Brain microvascular endothelial cell (primary cell): Measurements from ENCODE around the gene MYT1.
"Not testable (repeated sequence)": the region's sequence is repeated elsewhere in the genome, so short reads cannot be mapped to it uniquely, and the experiment has no call there.

ENCODE experiments used
- DNase-seq: peaks from one replicate; pipeline ENCODE4 v3.0.0-alpha.2; 2020
- H3K27ac ChIP-seq: fragments of 250-450 bp; sonication (Bioruptor Pico); 2 replicates; pipeline ENCODE4 v1.5.1; 2020; ENCODE audit warnings: mild to moderate bottlenecking, moderate library complexity
- H3K27me3 ChIP-seq: fragments of 250-450 bp; sonication (Bioruptor Pico); replicated peaks from 2 replicates; pipeline ENCODE4 v1.5.1; 2020; ENCODE audit warnings: mild to moderate bottlenecking
- H3K36me3 ChIP-seq: fragments of 250-450 bp; sonication (Bioruptor Pico); replicated peaks from 2 replicates; pipeline ENCODE4 v1.5.1; 2020; ENCODE audit warnings: mild to moderate bottlenecking
- H3K4me3 ChIP-seq: 2 replicates; pipeline ENCODE4 v1.5.1; 2011; ENCODE audit warnings: low read depth, mild to moderate bottlenecking, control low read depth, low read length, moderate library complexity
- in situ Hi-C: cut with HindIII; loops from 2 replicates; pipeline ENCODE4 v1.10.0; 2017; ENCODE audit warnings: low sequenced_read_pairs, low pct_ligation_motif_present
- TF ChIP-seq, protein P1 (sequence below): IDR thresholded peaks from 2 replicates; pipeline ENCODE4 v1.5.1; 2011; ENCODE audit warnings: low read depth, mild to moderate bottlenecking, moderate library complexity, low read length, control low read depth, inconsistent platforms; ENCODE audit errors: missing control alignments

The MYT1 gene

DNA sequence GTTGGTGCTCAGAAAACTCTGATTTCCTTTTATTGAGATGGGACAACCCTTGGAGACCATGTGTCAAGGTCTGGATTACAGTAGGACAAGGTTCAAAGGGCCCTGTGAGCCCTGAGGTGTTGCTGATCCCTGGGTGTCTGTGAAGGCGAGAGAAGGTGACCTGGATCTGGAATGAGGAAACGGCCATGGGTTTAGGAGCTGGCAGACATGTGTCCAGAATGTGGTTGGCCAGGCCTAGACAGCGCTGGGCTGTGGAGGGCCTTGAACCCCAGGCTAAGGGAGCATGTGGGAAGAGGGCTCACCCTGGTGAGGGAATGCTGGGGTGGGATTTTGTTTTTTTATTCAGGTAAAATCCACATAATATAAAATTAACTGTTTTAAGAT, 116.2 kb downstream of the MYT1 start:
- Histone ChIP-seq H3K27me3 (no peaks in the 10 kb centered on the region), H3K27ac (no peak overlapping the region), H3K36me3 (no peaks in the 10 kb centered on the region), H3K4me3 (no peak overlapping the region)
- TF ChIP-seq, protein P1, sequence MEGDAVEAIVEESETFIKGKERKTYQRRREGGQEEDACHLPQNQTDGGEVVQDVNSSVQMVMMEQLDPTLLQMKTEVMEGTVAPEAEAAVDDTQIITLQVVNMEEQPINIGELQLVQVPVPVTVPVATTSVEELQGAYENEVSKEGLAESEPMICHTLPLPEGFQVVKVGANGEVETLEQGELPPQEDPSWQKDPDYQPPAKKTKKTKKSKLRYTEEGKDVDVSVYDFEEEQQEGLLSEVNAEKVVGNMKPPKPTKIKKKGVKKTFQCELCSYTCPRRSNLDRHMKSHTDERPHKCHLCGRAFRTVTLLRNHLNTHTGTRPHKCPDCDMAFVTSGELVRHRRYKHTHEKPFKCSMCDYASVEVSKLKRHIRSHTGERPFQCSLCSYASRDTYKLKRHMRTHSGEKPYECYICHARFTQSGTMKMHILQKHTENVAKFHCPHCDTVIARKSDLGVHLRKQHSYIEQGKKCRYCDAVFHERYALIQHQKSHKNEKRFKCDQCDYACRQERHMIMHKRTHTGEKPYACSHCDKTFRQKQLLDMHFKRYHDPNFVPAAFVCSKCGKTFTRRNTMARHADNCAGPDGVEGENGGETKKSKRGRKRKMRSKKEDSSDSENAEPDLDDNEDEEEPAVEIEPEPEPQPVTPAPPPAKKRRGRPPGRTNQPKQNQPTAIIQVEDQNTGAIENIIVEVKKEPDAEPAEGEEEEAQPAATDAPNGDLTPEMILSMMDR, result no peak
- in situ Hi-C loops, result no loop called here
- no peak for DNase-seq

DNA sequence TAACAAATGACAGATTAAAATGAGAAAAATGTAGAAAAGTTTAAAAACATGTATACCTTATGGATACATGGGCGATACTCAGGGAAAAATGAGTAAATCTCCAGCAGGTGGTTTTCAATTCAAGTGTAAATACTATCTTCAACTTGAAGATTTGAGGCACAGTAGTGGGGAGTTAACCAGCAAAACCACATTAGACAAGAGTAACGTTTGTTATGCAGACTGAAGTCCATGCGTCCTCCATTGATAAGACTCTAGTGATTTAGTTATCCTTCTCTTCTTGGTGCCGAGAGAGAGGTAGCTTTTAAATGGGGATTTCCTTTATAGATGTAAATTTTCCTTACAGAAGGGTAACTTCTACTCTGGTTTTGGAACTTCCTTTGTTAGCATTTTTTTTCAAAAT, 119.4 kb downstream of the MYT1 start:
- H3K36me3 ChIP-seq, result no peaks in the 10 kb centered on the region
- in situ Hi-C loops, result no loop called here
- H3K27me3 ChIP-seq, result no peaks in the 10 kb centered on the region
- TF ChIP-seq, protein P1, result no peak
- H3K27ac ChIP-seq, result no peak overlapping the region
- DNase-seq, result no peak
- H3K4me3 ChIP-seq, result no peak overlapping the region

DNA sequence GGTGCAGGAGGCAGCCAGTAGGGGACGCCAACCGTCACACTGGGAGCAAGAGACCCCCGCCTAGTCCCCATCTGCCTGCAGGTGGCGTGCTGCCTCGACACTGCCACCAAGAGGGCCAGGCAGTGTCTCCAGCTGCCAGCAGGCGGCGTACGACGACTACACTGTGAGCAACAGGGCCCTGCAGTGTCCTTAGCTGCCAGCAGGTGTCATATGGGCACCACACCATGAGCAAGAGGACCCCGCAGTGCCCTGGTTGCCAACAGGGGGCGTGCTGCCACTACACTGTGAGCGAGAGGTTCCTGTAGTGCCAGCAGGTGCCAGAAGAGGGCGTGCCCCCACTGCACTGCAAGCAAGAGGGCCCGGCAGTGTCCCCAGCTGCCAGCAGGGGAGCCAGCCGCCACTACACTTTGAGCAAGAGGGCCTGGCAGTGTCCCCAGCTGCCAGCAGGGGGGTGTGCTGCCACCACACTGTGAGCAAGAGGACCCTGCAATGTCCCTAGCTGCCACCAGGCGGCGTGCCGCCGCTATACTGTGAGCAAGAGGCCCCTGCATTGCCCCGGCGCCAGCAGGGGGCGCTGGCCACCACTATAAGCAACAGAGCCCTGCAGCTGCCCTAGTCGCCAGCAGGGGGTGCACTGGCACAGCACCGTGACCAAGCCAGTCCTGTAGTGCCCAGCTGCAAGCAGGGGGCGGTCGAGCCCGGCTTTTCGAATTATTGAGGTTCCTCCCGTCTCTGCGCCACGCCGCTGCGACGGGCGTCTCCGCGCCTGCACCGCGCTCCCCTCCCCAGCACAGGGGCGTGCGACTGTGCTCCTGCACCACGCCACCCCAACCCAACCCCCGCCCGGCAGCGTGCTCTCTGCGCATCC, 121.6 kb downstream of the MYT1 start:
- DNase-seq, result peak; percentile 71

DNA sequence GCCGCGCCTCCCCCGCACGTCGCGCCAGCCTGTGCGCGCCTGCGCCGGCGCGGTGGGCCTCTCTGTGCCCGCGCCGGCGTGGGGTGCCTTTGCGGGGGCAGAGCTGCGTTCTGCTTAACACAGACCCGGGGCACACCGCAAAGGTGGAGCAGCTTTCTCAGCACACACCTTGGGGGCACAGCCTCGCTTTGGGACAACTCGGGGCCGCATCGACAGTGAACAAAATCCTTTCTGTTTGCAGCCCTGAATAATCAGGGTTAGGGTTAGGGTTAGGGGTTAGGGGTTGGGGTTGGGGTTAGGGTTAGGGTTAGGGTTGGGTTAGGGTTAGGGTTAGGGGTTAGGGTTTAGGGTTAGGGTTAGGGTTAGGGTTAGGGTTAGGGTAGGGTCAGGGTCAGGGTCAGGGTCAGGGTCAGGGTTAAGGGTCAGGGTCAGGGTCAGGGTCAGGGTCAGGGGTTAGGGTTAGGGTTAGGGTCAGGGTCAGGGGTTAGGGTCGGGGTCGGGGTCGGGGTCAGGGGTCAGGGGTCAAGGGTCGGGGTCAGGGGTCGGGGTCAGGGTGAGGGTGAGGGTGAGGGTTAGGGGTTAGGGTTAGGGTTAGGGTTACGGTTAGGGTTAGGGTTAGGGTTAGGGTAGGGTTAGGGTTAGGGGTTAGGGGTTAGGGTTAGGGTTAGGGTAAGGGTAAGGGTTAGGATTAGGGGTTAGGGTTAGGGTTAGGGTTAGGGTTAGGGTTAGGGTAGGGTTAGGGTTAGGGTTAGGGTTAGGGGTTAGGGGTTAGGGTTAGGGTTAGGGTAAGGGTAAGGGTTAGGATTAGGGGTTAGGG, 122.4 kb downstream of the MYT1 start:
- H3K4me3 ChIP-seq, H3K27ac ChIP-seq, H3K27me3 ChIP-seq, DNase-seq, in situ Hi-C loops, H3K36me3 ChIP-seq: not testable (repeated sequence)

More for the DNA sequence above, 121.6 kb downstream of the MYT1 start:
- H3K4me3 ChIP-seq, H3K36me3 ChIP-seq, H3K27me3 ChIP-seq, in situ Hi-C loops, H3K27ac ChIP-seq: not testable (repeated sequence)
- TF ChIP-seq, protein P1, result peak; percentile 77

DNA sequence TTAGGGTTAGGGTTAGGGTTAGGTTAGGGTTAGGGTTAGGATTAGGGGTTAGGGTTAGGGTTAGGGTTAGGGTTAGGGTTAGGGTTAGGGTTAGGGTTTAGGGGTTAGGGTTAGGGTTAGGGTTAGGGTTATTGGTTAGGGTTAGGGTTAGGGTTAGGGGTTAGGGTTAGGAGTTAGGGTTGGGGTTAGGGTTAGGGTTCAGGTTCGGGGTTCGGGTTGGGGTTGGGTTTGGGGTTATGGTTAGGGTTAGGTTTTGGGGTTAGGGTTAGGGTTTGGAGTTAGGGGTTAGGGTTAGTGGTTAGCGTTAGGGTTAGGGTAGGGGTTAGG, 123.0 kb downstream of the MYT1 start:
- H3K27ac ChIP-seq, H3K4me3 ChIP-seq, H3K27me3 ChIP-seq, DNase-seq, H3K36me3 ChIP-seq, in situ Hi-C loops: not testable (repeated sequence)
